ENCODE data around the gene CNTNAP2.

DNA sequence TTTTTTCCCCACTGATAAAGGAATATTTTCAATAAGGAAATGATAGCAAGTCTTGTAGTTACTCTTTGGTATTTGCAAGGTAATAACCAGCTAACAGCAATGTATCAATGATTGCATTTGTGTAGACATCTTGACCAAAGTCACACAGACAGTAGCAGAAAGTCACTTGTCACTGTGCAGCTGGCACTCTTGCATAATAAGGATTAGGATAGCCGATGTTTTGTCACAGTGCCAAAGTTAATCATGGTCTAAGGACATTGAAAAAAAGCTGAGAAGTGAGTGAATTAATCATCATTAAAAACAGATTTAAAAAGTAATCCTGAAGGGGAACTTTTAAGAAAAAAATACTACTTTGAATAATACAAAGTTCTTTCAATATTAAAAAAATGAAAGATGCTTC is 1639.7 kb downstream of the CNTNAP2 start:
- TF ChIP-seq FOXA1 (IDR thresholded peaks at IDR 0.05) (no peak), ZNF384 (IDR thresholded peaks at IDR 0.05) (no peak), NFRKB (IDR thresholded peaks at IDR 0.05) (no peak), BHLHE40 (IDR thresholded peaks at IDR 0.05; ENCODE audit: borderline replicate concordance) (no peak), FOXM1 (IDR thresholded peaks at IDR 0.05; ENCODE audit: borderline replicate concordance) (no peak), FOXK2 (IDR thresholded peaks at IDR 0.05) (no peak)
